Skin of body (tissue), 2 donors: ENCODE data around the gene CEND1. TPM values are rescaled to one million over a fixed set of nuclear protein-coding genes. Genes with fewer than 3 reads are reported as not detected.
"Not testable (repeated sequence)": the region's sequence is repeated elsewhere in the genome, so short reads cannot be mapped to it uniquely, and the experiment has no call there.

Experiments
- DNase-seq: peaks from one replicate; lab custom pipeline; 2025; lab: John Stamatoyannopoulos, UW
- total RNA-seq: library from RNA; depleted of rRNA; stranded (reverse); fragments of >200 nt; gene quantifications from one replicate; pipeline ENCODE4 v1.2.3, GENCODE V29; 2014

The CEND1 gene
- total RNA-seq, 1 donor from 2014 or later: not detected

GRCh38 chr11:764322-765024 lies 25.4 kb downstream of the CEND1 start:
- no peak for DNase-seq

- no peak for DNase-seq
Measured at GRCh38 chr11:763549-764321, 26.2 kb downstream of the CEND1 start.

- DNase-seq: no peak
Measured at GRCh38 chr11:763073-763463, 26.8 kb downstream of the CEND1 start.

- peak; percentile 54 for DNase-seq
Measured at GRCh38 chr11:762421-763072, 27.3 kb downstream of the CEND1 start.

DNA sequence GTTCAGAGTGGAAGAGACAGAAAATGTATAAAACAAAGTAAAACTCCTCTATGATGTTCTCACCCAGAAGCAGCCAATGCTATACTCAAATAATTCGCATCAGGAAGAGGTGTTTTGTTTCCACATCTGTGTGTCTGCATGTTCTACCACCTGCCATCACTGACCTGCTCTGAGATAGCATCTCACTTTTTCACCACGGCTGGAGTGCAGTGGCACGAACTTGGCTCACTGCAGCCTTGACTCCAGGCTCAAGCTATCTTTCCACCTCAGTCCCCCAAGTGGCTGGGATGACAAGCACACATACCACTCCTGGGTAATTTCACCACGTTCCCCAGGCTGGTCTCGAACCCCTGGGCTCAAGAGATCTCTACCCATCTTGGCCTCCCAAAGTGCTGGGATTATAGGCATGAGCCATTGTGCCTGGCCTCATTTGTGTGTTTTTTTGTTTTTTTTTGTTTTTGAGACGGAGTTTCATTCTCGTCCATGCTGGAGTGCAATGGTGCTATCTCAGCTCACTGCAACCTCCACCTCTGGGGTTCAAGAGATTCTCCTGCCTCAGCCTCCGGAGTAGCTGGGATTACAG lies 28.3 kb downstream of the CEND1 start:
- DNase-seq: no peak

GRCh38 chr11:760236-760635 lies 29.7 kb downstream of the CEND1 start:
- DNase-seq: no peak

GRCh38 chr11:749731-750130 lies 40.2 kb downstream of the CEND1 start:
- DNase-seq: no peak

GRCh38 chr11:748007-748359 lies 41.9 kb downstream of the CEND1 start:
- no peak for DNase-seq

GRCh38 chr11:747158-748006 lies 42.5 kb downstream of the CEND1 start, which contains the start of gene TALDO1:
TSS of gene TALDO1 (plus strand) at chr11:747464. CDS start at chr11:747482, 18 bp downstream.
- DNase-seq: peak; percentile 25

DNA sequence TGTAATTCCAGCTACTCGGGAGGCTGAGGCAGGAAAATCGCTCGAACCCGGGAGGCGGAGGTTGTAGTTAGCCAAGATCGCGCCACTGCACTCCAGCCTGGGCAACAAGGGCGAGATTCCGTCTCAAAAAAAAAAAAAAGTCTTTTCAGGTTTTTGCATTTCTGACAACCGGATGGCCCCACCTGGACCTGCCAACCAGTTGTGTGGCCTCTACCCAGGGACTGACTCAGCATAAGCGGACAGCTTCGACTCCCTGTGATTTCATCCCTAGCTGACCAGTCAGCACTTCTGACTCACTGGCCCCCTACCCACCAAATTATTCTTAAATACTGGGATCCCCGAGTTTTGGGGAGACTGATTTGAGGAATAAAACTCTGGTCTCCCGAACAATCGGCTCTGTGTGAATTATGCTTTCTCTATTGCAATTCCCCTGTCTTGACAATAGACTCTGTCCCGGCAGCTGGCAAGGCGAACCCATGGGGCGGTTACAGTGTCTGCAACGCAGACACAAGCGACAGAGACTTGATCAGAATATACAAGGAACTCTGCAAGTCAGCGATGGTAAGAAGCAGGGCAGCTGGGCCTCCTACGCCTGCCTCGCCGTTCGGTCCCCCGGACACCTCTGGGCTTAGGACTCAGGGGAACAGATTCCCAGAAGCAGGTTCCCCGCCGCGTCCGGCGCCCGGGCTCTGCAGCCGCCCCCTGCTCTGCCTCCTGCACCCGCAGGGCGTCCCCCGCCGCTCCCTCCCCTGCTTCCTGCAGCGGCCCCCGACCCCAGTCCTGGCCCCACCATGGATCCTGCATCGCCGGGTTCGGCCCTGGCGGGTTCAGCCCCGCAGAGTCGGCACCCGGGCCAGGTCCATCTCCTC lies 43.4 kb downstream of the CEND1 start:
- no peak for DNase-seq

GRCh38 chr11:745428-745827 lies 44.5 kb downstream of the CEND1 start:
- no peak for DNase-seq

DNA sequence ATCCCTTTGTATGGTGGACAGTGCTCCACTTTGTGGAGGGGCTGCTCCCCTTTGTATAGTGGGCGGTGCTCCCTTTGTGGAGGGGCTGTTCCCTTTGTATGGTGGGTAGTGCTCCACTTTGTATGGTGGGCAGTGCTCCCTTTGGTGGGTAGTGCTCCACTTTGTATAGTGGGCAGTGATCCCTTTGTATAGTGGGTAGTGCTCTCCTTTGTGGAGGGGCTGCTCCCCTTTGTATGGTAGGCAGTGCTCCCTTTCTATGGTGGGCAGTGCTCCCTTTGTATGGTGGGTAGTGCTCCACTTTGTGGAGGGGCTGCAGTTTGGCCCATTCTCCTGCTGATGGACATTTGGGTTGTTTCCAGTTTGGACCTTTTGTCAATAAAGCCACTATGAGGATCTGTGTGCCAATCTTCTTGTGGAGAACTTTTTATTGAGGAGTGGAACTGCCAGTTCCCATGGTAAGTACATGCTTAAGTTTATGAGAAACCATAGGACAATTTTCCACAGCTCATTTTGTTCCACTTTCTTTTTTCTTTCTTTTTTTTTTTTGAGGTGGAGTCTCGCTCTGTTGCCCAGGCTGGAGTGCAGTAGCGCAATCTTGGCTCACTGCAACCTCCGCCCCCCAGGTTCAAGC lies 47.2 kb downstream of the CEND1 start:
- DNase-seq: no peak

DNA sequence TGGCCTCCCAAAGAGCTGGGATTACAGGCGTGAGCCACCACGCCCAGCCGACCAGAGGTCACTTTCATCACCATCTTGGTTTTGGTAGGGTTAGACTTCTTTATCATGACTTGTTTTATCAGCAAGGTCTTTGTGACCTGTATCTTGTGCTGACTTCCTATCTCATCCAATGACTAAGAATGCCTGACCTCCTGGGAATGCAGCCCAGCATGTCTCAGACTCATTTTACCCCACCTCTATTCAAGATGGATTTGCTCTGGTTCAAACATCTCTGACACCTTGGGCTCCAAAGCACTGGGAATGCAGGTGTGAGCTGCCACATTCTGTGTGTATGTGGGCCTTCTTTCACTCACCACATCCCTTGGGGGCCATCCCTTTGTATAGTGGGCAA lies 47.7 kb downstream of the CEND1 start:
- DNase-seq: no peak

DNA sequence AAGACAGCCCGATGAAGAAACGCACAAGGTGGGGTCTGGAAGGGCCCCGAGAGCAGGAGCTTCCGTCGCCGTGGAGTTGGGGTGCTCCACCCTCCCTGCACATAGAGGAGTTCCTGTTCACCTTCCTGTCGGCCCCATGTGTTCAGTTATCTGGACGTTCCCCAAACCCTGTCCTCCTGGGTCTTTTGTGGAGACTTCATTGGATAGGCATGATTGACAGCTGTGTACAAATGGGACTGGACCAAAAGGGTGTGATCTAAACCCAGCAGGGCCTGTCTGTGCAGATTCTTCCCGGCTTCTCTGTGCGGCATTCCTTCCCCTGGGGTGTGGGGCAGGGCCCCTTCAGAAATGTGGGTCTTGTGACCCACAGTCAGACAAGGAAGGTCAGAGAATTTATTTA lies 52.0 kb downstream of the CEND1 start:
- not testable (repeated sequence) for DNase-seq

DNA sequence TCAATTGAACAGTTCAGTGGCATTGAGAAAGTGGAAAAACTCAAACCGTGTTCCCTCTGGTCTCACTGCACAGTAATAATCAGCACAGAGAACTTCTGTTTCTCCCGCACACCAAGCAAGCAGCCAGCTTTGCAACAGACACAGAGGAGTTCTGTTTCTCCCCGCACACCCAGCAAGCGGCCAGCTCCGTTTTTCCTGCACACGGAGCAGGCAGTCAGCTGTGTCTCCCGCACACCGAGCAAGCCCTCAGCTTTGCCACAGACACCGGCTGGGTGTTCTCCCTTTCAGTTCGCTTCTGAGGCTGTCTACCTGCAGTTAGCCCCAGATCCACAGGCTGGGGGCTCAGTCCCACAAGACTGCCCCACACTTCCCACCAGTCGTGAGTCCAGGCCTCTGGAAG lies 52.5 kb downstream of the CEND1 start:
- no peak for DNase-seq
